WTC11 (cell line): ENCODE results near the gene HMX2. TPM values are rescaled to one million over a fixed set of nuclear protein-coding genes. Genes with fewer than 3 reads are reported as not detected.
A peak's percentile ranks its signal among the peaks of the same experiment; 100 is the strongest.

Experiments
- ATF1 ChIP-seq: sonication (generic); formaldehyde crosslinking; IDR thresholded peaks from 2 replicates; pipeline ENCODE4 v1.8.1; 2023; ENCODE audit warnings: mild to moderate bottlenecking, moderate library complexity, missing genetic modification reagents
- CREB1 ChIP-seq: sonication (generic); formaldehyde crosslinking; IDR thresholded peaks from 2 replicates; pipeline ENCODE4 v1.8.0; 2023; ENCODE audit warnings: mild to moderate bottlenecking, missing genetic modification reagents
- CREM ChIP-seq: sonication (generic); formaldehyde crosslinking; IDR thresholded peaks from 2 replicates; pipeline ENCODE4 v1.8.1; 2022; ENCODE audit warnings: mild to moderate bottlenecking, missing genetic modification reagents, moderate library complexity
- EMX1 ChIP-seq: fragments of 250-450 bp; sonication (Bioruptor Pico); IDR thresholded peaks from 2 replicates; pipeline ENCODE4 v1.8.0; 2021; ENCODE audit warnings: mild to moderate bottlenecking
- FOXP1 ChIP-seq: sonication (generic); formaldehyde crosslinking; IDR thresholded peaks from 2 replicates; pipeline ENCODE4 v1.8.0; 2022; ENCODE audit warnings: missing genetic modification reagents, mild to moderate bottlenecking, moderate library complexity, borderline replicate concordance
- GRHL2 ChIP-seq: fragments of 250-450 bp; sonication (Bioruptor Pico); IDR thresholded peaks from 2 replicates; pipeline ENCODE4 v1.8.0; 2022; ENCODE audit warnings: mild to moderate bottlenecking, moderate library complexity; ENCODE audit not compliant: insufficient replicate concordance, severe bottlenecking
- GTF2I ChIP-seq: fragments of 250-450 bp; sonication (Bioruptor Pico); conservative IDR thresholded peaks from 2 replicates; pipeline ENCODE4 v1.4.0; 2021; ENCODE audit warnings: mild to moderate bottlenecking
- HMGA2 ChIP-seq: fragments of 250-450 bp; sonication (Bioruptor Pico); IDR thresholded peaks from 2 replicates; pipeline ENCODE4 v1.4.0; 2021; ENCODE audit warnings: mild to moderate bottlenecking, moderate library complexity
- IRF2 ChIP-seq: sonication (generic); formaldehyde crosslinking; IDR thresholded peaks from 2 replicates; pipeline ENCODE4 v1.8.0; 2022; ENCODE audit warnings: low read depth, missing genetic modification reagents, borderline replicate concordance
- JUN ChIP-seq: sonication (generic); formaldehyde crosslinking; IDR thresholded peaks from 2 replicates; pipeline ENCODE4 v1.8.0; 2023; ENCODE audit warnings: mild to moderate bottlenecking, missing genetic modification reagents
- KAT7 ChIP-seq: sonication (generic); formaldehyde crosslinking; IDR thresholded peaks from 2 replicates; pipeline ENCODE4 v1.8.1; 2023; ENCODE audit warnings: missing genetic modification reagents, mild to moderate bottlenecking, borderline replicate concordance
- MXD4 ChIP-seq: fragments of 250-450 bp; sonication (Bioruptor Pico); IDR thresholded peaks from 2 replicates; pipeline ENCODE4 v1.8.0; 2021; ENCODE audit warnings: mild to moderate bottlenecking, moderate library complexity, borderline replicate concordance
- MYBL2 ChIP-seq: sonication (generic); formaldehyde crosslinking; IDR thresholded peaks from 2 replicates; pipeline ENCODE4 v1.8.1; 2023; ENCODE audit warnings: mild to moderate bottlenecking, moderate library complexity, missing genetic modification reagents
- NFYB ChIP-seq: sonication (generic); formaldehyde crosslinking; conservative IDR thresholded peaks from 2 replicates; pipeline ENCODE4 v1.8.0; 2022; ENCODE audit warnings: low read depth, missing genetic modification reagents
- PRRX2 ChIP-seq: fragments of 250-450 bp; sonication (Bioruptor Pico); IDR thresholded peaks from 2 replicates; pipeline ENCODE4 v1.8.0; 2021; ENCODE audit warnings: mild to moderate bottlenecking
- TEAD4 ChIP-seq: sonication (generic); formaldehyde crosslinking; IDR thresholded peaks from 2 replicates; pipeline ENCODE4 v1.8.0; 2022; ENCODE audit warnings: mild to moderate bottlenecking, missing genetic modification reagents
- ZNF219 ChIP-seq: sonication (generic); formaldehyde crosslinking; IDR thresholded peaks from 2 replicates; pipeline ENCODE4 v1.8.0; 2023; ENCODE audit warnings: missing genetic modification reagents, mild to moderate bottlenecking, borderline replicate concordance
- ZNF263 ChIP-seq: sonication (generic); formaldehyde crosslinking; IDR thresholded peaks from 2 replicates; pipeline ENCODE4 v1.8.1; 2022; ENCODE audit warnings: low read depth, mild to moderate bottlenecking, moderate library complexity, missing genetic modification reagents
- total RNA-seq: library from RNA; stranded (reverse); gene quantifications from 3 replicates; pipeline ENCODE4 v1.2.3, GENCODE V29; 2021
- TF ChIP-seq, protein P1 (sequence below): sonication (generic); formaldehyde crosslinking; IDR thresholded peaks from 2 replicates; pipeline ENCODE4 v1.8.0; 2023; ENCODE audit warnings: missing genetic modification reagents
- TF ChIP-seq, protein P2 (sequence below): fragments of 250-450 bp; sonication (Bioruptor Pico); IDR thresholded peaks from 2 replicates; pipeline ENCODE4 v1.9.0; 2021; ENCODE audit warnings: mild to moderate bottlenecking
- TF ChIP-seq, protein P3 (sequence below): sonication (generic); formaldehyde crosslinking; IDR thresholded peaks from 2 replicates; pipeline ENCODE4 v1.8.0; 2023; ENCODE audit warnings: mild to moderate bottlenecking, missing genetic modification reagents
- TF ChIP-seq, protein P4 (sequence below): sonication (generic); formaldehyde crosslinking; IDR thresholded peaks from 2 replicates; pipeline ENCODE4 v1.8.0; 2023; ENCODE audit warnings: missing genetic modification reagents, mild to moderate bottlenecking, borderline replicate concordance
- TF ChIP-seq, protein P5 (sequence below): sonication (generic); formaldehyde crosslinking; IDR thresholded peaks from 2 replicates; pipeline ENCODE4 v1.8.1; 2022; ENCODE audit warnings: low read depth, missing genetic modification reagents, borderline replicate concordance
- TF ChIP-seq, protein P6 (sequence below): sonication (generic); formaldehyde crosslinking; IDR thresholded peaks from 2 replicates; pipeline ENCODE4 v1.8.1; 2023; ENCODE audit warnings: mild to moderate bottlenecking, missing genetic modification reagents, moderate library complexity
- TF ChIP-seq, protein P7 (sequence below): sonication (generic); formaldehyde crosslinking; IDR thresholded peaks from 2 replicates; pipeline ENCODE4 v1.8.1; 2023; ENCODE audit warnings: mild to moderate bottlenecking, moderate library complexity, missing genetic modification reagents

The HMX2 gene
- total RNA-seq, 1 experiment from 2014 or later = 0.59 TPM

GRCh38 chr10:123154092-123154710, 6.3 kb downstream of the HMX2 start, which contains the start of gene BUB3 (continued):
- TF ChIP-seq, protein P1, sequence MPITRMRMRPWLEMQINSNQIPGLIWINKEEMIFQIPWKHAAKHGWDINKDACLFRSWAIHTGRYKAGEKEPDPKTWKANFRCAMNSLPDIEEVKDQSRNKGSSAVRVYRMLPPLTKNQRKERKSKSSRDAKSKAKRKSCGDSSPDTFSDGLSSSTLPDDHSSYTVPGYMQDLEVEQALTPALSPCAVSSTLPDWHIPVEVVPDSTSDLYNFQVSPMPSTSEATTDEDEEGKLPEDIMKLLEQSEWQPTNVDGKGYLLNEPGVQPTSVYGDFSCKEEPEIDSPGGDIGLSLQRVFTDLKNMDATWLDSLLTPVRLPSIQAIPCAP (CRISPR knock-in tag) = no peak; the same call in 1 of the 2 replicates
- no peak for TF ChIP-seq ZNF263
- TF ChIP-seq, protein P2, sequence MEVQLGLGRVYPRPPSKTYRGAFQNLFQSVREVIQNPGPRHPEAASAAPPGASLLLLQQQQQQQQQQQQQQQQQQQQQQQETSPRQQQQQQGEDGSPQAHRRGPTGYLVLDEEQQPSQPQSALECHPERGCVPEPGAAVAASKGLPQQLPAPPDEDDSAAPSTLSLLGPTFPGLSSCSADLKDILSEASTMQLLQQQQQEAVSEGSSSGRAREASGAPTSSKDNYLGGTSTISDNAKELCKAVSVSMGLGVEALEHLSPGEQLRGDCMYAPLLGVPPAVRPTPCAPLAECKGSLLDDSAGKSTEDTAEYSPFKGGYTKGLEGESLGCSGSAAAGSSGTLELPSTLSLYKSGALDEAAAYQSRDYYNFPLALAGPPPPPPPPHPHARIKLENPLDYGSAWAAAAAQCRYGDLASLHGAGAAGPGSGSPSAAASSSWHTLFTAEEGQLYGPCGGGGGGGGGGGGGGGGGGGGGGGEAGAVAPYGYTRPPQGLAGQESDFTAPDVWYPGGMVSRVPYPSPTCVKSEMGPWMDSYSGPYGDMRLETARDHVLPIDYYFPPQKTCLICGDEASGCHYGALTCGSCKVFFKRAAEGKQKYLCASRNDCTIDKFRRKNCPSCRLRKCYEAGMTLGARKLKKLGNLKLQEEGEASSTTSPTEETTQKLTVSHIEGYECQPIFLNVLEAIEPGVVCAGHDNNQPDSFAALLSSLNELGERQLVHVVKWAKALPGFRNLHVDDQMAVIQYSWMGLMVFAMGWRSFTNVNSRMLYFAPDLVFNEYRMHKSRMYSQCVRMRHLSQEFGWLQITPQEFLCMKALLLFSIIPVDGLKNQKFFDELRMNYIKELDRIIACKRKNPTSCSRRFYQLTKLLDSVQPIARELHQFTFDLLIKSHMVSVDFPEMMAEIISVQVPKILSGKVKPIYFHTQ (CRISPR knock-in tag) = no peak
- no peak for TF ChIP-seq GRHL2 (CRISPR knock-in tag)
- TF ChIP-seq IRF2 = no peak
- TF ChIP-seq, protein P3, sequence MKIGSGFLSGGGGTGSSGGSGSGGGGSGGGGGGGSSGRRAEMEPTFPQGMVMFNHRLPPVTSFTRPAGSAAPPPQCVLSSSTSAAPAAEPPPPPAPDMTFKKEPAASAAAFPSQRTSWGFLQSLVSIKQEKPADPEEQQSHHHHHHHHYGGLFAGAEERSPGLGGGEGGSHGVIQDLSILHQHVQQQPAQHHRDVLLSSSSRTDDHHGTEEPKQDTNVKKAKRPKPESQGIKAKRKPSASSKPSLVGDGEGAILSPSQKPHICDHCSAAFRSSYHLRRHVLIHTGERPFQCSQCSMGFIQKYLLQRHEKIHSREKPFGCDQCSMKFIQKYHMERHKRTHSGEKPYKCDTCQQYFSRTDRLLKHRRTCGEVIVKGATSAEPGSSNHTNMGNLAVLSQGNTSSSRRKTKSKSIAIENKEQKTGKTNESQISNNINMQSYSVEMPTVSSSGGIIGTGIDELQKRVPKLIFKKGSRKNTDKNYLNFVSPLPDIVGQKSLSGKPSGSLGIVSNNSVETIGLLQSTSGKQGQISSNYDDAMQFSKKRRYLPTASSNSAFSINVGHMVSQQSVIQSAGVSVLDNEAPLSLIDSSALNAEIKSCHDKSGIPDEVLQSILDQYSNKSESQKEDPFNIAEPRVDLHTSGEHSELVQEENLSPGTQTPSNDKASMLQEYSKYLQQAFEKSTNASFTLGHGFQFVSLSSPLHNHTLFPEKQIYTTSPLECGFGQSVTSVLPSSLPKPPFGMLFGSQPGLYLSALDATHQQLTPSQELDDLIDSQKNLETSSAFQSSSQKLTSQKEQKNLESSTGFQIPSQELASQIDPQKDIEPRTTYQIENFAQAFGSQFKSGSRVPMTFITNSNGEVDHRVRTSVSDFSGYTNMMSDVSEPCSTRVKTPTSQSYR (CRISPR knock-in tag) = no peak
- TF ChIP-seq KAT7 = no peak
- no peak for TF ChIP-seq HMGA2
- TF ChIP-seq, protein P4, sequence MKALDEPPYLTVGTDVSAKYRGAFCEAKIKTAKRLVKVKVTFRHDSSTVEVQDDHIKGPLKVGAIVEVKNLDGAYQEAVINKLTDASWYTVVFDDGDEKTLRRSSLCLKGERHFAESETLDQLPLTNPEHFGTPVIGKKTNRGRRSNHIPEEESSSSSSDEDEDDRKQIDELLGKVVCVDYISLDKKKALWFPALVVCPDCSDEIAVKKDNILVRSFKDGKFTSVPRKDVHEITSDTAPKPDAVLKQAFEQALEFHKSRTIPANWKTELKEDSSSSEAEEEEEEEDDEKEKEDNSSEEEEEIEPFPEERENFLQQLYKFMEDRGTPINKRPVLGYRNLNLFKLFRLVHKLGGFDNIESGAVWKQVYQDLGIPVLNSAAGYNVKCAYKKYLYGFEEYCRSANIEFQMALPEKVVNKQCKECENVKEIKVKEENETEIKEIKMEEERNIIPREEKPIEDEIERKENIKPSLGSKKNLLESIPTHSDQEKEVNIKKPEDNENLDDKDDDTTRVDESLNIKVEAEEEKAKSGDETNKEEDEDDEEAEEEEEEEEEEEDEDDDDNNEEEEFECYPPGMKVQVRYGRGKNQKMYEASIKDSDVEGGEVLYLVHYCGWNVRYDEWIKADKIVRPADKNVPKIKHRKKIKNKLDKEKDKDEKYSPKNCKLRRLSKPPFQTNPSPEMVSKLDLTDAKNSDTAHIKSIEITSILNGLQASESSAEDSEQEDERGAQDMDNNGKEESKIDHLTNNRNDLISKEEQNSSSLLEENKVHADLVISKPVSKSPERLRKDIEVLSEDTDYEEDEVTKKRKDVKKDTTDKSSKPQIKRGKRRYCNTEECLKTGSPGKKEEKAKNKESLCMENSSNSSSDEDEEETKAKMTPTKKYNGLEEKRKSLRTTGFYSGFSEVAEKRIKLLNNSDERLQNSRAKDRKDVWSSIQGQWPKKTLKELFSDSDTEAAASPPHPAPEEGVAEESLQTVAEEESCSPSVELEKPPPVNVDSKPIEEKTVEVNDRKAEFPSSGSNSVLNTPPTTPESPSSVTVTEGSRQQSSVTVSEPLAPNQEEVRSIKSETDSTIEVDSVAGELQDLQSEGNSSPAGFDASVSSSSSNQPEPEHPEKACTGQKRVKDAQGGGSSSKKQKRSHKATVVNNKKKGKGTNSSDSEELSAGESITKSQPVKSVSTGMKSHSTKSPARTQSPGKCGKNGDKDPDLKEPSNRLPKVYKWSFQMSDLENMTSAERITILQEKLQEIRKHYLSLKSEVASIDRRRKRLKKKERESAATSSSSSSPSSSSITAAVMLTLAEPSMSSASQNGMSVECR = 0 out of 2 replicates have a peak, but pooled peaks have one; percentile 13
- no peak for TF ChIP-seq EMX1 (CRISPR knock-in tag)
- no peak for TF ChIP-seq FOXP1 (CRISPR knock-in tag)
- no peak for TF ChIP-seq TEAD4 (CRISPR knock-in tag)
- TF ChIP-seq, protein P5, sequence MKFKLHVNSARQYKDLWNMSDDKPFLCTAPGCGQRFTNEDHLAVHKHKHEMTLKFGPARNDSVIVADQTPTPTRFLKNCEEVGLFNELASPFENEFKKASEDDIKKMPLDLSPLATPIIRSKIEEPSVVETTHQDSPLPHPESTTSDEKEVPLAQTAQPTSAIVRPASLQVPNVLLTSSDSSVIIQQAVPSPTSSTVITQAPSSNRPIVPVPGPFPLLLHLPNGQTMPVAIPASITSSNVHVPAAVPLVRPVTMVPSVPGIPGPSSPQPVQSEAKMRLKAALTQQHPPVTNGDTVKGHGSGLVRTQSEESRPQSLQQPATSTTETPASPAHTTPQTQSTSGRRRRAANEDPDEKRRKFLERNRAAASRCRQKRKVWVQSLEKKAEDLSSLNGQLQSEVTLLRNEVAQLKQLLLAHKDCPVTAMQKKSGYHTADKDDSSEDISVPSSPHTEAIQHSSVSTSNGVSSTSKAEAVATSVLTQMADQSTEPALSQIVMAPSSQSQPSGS (CRISPR knock-in tag) = no peak
- TF ChIP-seq, protein P6, sequence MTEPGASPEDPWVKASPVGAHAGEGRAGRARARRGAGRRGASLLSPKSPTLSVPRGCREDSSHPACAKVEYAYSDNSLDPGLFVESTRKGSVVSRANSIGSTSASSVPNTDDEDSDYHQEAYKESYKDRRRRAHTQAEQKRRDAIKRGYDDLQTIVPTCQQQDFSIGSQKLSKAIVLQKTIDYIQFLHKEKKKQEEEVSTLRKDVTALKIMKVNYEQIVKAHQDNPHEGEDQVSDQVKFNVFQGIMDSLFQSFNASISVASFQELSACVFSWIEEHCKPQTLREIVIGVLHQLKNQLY (CRISPR knock-in tag) = no peak
- TF ChIP-seq MXD4 = no peak
- TF ChIP-seq CREB1 (CRISPR knock-in tag) = no peak
- TF ChIP-seq GTF2I = no peak
- no peak for TF ChIP-seq ZNF219 (CRISPR knock-in tag)
- peak; percentile 84 for TF ChIP-seq NFYB (CRISPR knock-in tag)
- TF ChIP-seq, protein P7, sequence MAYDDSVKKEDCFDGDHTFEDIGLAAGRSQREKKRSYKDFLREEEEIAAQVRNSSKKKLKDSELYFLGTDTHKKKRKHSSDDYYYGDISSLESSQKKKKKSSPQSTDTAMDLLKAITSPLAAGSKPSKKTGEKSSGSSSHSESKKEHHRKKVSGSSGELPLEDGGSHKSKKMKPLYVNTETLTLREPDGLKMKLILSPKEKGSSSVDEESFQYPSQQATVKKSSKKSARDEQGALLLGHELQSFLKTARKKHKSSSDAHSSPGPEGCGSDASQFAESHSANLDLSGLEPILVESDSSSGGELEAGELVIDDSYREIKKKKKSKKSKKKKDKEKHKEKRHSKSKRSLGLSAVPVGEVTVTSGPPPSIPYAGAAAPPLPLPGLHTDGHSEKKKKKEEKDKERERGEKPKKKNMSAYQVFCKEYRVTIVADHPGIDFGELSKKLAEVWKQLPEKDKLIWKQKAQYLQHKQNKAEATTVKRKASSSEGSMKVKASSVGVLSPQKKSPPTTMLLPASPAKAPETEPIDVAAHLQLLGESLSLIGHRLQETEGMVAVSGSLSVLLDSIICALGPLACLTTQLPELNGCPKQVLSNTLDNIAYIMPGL = no peak
- TF ChIP-seq MYBL2 (CRISPR knock-in tag) = peak; percentile 99
- TF ChIP-seq ATF1 (CRISPR knock-in tag) = no peak
- no peak for TF ChIP-seq PRRX2
- TF ChIP-seq JUN (CRISPR knock-in tag) = no peak
- TF ChIP-seq CREM (CRISPR knock-in tag) = peak; percentile 56; the same call in 1 of the 2 replicates
